GM19023 (cell line): ENCODE results near the gene ANKRD50.

Source experiments
- ATAC-seq: cut with Tn5 transposase; IDR thresholded peaks from one replicate; pipeline ENCODE4 v1.9.1; 2021; ENCODE audit warnings: mild to moderate bottlenecking, moderate library complexity; ENCODE audit not compliant: unreplicated experiment

Gene ANKRD50

DNA sequence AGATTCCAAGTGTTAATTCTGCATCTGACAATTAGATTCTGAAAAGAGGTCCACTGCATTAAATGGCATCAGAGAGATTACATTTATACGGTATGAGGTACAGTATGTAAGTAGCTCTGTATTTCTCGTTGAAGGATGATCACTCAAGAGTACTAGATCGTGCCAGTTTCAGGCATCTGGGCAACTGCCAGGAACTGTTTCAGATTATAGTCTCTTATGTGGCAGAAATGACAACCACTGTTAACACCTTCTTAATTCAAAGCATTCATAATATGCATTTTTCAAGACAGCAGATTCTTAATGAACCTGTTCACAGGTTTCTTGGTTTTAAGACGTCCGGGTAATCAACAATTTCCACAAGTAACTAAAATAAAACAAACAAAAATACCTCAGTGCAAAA is 1.6 kb downstream of the ANKRD50 start:
- ATAC-seq: no peak

DNA sequence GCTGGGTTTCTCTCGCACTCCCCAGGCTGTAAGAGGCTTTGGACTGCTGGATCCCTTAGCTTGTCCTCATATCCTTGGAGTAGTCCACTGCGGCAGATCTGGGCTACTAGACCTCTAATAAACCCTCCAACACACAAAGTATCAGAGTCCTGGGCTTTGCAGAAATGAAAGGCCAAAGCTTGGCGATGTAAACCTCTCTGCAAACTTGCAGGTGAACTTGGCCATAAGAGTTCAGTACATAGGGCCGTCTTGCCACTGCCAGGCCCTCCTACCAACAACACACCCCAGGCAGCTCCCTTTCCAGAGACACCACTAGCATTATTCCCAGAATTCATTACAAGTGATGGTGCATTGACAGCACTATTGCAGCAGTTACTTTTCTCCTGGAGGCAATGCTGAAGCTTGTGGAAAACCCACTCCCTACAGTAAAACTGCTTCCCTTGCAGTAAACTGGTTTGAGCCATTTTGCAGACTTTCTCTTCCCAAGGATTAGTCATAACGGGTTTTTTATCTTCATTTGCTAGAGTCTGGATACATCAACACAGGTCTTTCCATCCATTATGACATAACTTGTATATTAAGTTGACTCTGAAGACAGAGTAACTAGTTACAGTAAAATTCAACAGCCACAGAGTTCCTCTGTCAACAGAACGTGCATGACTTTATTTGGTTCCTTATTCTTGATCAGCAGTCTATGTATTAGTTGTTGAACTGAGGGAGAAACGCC is 2.4 kb downstream of the ANKRD50 start:
- ATAC-seq: no peak

DNA sequence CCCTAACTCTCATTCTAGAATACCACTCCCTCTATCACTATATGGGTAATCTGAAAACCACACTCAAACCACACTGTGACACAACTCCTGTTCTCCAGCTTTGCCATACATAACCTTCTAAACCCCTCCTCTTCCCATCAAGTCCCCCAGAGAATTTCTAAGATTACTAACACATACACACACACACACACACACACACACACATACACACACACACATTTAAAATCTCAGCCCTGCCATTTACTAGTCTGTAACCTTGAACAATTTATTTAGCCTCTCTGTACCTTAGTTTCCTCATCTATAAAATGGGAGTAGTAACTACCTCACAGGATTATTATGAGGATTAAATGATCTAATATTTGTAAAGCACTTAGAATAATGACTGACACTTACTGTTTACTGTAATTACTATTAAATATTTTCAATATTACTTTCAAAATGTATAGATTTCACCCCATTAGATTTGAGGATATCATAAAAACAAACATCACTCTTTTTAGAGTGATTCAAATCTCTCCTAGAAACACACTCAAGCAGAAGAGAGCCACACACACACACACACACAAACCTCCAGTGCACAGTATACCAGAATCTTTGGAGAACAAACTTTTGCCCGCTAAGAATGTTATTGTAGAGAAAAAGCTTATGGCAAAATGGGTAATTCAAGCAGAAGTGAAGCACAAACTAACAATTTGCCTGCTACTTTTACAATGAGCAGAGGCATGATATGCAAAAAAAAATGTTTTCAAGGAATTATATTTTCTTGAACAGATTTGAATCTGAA is 3.8 kb downstream of the ANKRD50 start:
- no peak for ATAC-seq

DNA sequence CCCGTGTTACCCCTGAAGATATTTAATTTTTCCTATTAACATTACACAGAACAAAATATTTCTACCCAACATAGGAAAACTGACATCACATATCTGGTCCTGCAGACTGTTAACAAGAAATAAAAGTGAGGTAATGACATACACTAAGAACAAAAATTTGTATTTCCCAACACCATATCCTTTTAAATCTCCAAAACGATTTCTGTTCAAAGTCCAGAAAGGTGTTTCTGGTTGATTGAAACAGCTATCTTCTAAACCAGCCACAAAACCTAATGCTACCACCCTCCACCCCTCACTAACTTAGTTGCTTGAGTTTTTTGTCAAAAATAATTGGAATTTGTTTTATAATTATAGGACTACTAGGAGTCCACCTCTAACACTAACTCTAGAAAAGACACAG is 7.1 kb downstream of the ANKRD50 start:
- no peak for ATAC-seq

DNA sequence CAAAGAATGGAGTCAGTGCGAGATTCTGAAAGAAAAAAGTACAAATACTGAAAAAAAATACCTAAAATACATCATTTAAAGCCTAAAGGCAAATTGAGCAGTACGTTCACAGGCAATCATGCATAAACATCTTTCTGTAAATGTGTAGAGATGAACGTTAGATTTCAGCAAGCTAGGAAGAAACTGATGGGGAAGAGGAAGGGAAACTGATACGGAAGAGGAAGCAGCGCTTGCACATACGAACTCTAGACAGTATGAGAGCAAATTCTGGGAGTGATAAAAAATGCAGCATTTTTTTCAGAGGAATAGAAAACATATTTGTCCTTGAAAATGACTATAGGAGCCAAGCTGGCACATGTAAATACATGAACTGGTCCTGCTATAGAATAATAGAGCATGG is 9.4 kb downstream of the ANKRD50 start:
- peak; percentile 48 for ATAC-seq

DNA sequence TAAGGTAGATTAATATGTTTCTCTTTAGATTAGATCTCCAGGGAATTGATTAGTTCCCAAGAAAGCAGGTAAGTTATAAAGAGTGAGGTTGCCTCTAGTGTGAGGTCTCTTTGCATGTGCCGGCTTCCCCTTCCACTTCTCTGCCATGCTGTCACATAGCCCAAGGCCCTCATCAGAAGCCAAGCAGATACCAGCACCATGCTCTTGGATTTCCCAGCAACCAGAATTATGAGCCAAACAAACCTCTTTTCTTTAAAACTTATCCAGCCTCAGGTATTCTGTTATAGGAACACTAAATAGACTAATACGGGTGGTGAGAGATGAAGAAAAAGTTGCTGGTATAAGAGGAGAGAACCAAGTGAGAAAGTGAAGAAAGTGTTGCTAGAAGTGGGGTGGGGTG is 15.1 kb downstream of the ANKRD50 start:
- no peak for ATAC-seq

DNA sequence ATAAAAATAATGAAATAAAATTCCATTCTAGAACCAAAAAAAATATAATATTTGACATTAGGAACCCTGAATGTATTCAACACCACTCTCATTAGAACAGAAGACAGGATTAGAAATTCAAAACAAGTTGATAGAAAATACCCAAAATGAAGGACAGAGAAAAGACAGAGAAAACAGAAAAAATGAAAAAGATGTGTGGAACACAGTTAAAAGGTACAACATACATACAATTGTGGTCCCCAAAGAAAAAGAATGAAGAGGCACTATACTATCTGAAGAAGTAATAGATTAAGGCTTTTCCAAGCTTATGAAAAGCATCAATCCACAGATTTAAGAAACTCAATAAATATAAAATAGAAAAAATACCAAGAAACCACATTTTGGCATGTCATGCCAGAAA is 16.4 kb downstream of the ANKRD50 start:
- no peak for ATAC-seq

DNA sequence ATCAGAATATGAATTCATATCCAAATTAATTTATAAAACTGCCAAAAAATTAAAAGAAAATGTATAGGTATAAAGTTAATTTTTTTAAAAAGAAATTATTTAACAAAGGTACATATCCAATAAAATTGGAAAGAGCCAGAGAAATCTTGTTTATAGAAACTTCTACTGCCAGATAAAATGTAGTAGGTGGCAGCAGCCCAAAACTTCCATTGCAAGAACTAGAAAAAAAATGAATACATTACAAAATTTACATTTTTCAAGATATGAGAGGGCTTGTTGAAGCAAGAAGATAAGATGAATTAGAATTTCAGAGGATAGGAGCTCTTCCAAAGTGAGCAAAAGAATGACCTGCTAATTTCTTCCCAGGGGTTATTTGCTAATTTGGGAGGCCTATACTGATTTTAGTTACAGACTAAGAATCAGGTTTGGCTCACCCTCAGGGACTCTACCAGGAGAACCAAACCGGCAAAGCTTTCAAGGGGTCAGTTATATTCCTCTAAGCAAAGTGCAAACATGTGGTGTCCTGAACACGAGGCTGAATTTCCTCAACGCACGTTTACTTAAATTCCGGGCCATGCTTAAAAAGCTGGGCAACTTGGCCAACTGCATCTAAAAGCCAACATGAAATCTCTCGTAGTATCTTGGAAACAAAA is 17.5 kb downstream of the ANKRD50 start:
- no peak for ATAC-seq

DNA sequence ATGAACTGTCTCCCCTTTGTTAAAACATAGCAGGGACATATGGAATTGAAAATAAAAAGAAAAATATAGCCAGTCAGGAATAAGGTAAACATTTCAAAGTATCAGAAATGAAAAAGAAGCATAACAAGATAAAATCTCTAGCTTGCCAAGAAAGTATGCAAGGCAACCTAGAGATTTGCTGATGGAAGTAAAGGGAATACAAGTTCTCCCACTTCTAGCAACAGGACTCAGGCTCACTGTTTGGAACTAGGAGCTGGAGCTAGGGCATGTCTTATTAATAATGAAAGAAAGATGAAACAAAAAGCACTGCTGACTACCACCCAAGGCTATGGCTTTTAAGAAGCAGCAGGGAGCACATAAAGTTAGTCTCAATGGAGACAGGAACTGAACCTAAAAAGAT is 18.2 kb downstream of the ANKRD50 start:
- no peak for ATAC-seq

DNA sequence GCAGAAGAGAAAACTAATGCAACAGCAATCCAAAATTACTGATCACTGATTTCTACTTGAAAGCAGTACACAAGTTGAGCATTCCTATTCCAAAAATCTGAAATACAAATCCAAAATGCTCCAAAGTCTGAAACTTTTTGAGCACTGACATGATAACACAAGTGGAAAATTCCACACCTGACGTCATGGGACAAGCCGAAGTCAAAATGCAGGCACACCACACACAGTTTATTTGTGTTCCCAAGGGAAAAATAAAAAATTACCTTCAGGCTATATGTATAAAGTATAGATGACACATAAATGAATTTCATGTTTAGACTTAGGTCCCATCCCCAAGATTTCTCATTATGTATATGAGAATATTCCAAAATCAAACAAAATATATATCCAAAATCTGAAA is 20.7 kb downstream of the ANKRD50 start:
- no peak for ATAC-seq

DNA sequence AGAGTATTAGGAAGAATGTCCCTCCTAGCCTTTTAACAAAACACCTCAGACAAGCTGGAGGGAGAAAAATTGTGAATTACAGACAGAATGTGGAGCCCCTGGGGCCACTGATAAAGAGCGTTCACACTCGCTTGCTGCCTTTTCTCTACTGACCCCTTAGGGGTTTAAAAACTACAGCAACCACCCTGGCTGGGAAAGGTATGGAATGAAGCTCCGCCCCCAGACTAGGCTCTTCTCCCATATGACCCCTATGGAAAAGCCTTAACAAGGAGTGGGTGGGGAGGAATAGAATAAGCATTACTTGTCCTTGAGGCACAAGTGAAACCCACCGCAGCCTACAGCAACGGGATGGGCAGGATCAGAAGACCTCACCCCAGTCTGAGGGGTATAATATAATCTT is 26.3 kb downstream of the ANKRD50 start:
- ATAC-seq: no peak

DNA sequence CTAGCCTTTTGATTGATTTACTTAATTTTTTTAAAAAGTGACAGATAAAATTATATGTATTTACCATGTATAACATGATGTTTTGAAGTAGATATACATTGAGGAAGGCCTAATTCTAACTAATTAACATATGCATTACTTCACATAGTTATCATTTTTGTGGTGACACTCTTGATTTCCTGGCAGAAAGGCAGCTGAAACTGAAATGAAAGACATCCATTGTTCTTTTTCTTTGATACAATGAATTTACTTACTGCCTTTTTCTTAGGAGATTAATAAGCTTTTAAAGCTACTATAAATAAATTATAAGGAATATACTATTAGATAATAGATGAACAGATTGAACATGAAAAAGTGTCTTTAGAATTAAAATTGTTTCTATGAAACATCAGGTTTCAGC is 26.7 kb downstream of the ANKRD50 start:
- no peak for ATAC-seq

DNA sequence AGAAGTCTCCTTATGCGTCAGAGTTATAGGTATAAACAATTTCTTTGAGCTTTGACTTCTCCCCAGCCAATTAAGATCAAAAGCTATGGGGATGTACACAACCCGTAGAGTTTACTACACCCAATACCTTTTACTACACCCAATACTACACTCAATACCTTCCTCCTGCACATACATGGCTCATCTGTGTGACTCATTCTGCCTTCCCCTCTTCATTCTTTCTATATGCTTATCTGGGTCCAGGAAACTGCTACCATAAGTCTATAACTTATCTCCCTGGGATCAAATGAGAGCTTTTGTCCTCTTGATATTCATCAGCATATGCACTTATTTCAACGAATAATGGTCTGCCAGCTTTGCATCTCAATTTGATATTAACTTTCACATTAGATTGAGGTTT is 28.2 kb downstream of the ANKRD50 start:
- no peak for ATAC-seq

DNA sequence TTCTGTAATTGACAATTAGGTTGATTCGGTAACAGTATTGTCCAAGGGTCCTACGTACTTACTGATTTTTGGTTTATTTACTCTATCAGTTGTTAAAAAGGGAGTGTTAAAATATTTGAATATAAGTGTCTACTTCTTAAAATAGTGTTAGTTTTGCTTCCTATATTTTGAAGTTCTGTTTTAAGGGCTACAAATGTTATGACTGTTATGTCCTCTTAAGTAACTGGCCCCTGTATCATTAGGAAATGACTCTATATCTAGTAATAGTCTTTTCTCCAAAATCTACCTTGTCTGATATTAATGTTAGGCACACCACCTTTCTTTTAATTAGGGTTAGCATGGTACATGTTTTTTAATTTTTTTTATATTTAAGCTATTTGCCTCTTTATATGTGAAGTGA is 30.1 kb downstream of the ANKRD50 start:
- no peak for ATAC-seq

DNA sequence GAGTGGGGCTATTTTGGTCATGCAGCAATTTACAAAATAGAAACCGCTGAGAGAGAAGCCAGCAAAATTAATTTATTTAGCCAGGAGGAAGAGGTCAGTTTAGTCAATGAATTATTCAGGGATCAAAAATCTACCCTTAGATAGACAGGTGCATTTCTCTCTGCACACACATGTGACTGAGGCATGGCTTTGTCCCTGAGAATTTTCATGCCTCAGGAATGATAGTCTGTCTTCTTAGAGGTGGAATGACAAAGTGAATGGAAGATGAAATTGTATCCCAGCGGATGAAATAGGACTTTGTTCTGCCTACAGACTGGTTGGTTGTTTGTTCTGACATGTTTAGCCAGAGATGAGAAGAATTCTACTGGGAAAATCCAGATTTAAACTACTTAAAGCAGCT is 46.0 kb downstream of the ANKRD50 start:
- ATAC-seq: no peak

DNA sequence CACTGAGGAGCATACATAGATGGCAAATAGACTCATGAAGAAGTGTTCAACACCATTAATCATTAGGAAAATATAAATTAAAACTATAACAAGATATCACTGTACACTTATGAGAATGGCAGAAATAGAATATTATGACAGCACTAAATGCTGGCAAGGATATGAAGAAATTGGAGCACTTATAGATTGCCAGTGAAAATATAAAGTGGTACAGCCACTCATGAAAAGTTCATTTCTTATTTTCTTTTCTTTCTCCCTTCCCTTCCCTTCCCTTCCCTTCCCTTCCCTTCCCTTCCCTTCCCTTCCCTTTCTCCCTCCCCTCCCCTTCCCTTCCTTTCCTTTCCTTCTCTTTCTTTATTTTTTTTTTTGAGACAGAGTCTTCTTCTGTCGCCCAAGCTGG is 53.7 kb downstream of the ANKRD50 start:
- no peak for ATAC-seq

DNA sequence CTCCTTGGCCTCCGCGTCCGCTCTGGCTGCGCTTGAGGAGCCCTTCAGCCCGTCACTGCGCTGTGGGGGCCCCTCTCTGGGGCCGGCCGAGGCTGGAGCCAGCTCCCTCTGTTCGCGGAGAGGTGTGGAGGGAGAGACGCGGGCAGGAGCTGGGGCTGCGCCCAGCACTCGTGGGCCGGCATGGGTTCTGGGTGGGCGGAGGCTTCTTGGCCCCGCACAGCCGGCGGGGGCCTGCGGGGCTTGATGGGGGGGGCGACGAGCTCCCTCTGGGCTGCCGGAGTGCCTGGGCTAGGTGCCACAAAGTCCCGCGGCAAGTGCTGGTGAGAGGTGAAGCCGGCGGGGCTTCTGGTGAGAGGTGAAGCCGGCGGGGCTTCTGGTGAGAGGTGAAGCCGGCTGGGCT is 61.9 kb downstream of the ANKRD50 start:
- ATAC-seq: no peak

DNA sequence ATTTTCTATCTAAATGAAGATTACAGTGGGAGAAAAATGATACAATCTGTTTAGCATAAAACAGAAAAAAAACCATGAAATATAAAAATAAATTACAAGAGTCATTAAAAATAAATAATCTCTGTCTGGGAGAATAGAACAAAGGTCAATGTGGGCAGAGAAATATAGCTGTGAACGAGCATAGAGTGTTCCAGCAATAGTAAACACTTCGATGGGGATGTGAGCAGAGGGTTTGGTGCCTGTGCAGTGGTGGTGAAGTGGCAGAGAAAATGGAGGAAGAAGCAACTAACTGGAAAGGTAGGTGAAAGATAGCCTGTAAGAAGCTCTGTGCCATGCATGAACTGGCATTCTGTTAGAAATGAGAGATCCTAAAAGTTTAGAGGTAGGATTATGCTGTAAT is 64.9 kb downstream of the ANKRD50 start:
- ATAC-seq: no peak

DNA sequence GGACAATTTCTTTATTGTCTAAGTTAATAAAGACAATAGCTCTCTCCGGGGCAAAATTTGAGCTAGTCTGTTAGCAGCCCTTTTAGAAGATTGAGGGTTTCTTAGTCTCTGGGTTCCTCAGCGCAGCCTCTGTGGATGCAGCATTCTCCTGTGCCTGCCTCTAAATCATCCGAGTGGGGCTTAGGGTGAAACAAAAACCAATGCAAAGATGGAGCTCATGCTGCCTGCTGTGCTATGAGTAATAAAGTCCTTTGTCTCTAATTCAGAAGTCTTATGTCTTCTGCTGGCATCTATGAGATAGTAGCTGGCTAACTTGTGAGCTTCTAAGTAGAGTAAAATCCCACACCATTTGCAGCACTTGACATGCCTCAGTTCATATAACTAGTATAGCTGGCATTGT is 67.9 kb downstream of the ANKRD50 start:
- no peak for ATAC-seq

DNA sequence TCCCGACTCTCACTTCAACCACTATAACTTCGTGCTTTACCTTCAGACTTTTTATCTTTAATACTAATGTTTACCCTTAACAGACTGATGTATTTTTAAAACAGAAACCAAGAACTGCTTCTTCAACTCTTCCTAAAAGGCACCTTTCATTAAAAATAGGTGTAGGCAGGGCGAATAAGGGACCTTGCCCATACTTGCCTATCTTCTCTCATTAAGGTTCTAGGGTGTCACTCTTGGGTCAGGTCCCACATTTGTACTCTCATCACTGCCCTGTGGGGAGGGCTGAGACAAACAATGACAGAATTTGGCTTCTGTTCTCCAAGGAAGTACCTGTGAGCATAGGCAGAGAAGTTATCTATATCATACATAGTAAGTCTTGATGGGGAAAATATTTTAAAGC is 69.7 kb downstream of the ANKRD50 start:
- ATAC-seq: no peak

DNA sequence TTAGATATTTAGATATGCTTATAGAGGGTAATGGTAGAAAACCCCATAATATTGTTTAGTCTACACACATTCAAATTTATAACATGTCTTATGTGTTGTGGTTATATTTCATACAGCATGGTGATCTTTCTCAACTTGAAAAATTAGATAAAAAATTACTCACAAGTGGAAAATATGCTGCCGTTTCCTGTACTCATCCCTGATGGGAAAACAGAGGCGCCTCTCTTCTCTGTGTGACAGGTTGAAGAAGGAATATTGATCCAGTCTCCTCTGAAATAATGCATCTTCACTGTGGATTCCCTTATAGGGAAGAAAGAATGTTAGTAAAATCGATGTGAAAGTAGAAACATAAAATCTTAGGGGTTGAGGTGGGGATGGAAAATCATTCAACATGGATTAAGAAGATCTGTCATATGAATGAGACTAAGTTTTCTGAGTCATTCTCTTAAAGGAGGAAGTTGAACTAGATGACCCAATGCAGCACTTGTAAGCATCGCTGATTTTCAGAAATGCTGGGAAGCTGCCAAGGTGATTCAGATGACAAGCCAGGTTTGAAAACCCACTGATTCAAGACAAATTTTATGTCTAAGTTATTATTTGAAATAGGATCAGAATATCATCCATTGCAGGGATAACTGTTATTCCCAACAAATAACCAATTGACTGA is 70.7 kb downstream of the ANKRD50 start:
- no peak for ATAC-seq
